GM13977 (cell line): Measurements from ENCODE around the gene CCDC51.

Experiments
- DNase-seq: peaks from one replicate; pipeline ENCODE4 v3.0.0; 2012; ENCODE audit warnings: low spot score
- in situ Hi-C: fragments of 300-500 bp; cut with MboI; formaldehyde crosslinking; loops from one replicate; pipeline ENCODE4 v1.12.0; 2022; ENCODE audit warnings: low sequenced_read_pairs, low pct_unique_long_range_greater_than_20kb, mixed read lengths, inconsistent platforms; ENCODE audit not compliant: unreplicated experiment
- TF ChIP-seq, protein P1 (sequence below): IDR thresholded peaks from 2 replicates; pipeline ENCODE4 v1.5.1; 2012; ENCODE audit warnings: mild to moderate bottlenecking, control low read depth; ENCODE audit not compliant: insufficient read depth; ENCODE audit errors: extremely low read depth, missing control alignments

The CCDC51 gene

GRCh38 chr3:48469046-48469915 lies 29.4 kb upstream of the CCDC51 start:
- in situ Hi-C loops: no loop called here

DNA sequence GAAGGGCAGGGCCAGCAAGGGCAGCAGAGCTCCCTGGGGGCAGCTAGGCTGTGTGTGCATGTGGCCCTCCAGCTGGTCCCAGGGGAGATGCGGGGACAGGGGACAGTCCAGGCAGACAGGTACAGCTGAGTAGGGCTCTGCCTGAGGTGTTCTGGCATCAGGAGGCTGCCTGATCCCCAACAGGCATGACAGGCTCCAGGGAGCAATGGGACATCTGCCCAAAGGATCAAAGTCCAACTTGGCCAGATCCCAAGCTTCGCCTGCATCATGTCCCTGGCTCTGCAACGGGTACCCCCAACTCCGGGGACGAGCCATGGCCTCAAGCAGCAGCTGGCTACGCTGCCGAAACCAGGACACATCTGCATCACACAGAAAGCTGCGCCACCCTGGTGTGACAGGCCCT lies 28.4 kb upstream of the CCDC51 start:
- DNase-seq: no peak
- TF ChIP-seq, protein P1, sequence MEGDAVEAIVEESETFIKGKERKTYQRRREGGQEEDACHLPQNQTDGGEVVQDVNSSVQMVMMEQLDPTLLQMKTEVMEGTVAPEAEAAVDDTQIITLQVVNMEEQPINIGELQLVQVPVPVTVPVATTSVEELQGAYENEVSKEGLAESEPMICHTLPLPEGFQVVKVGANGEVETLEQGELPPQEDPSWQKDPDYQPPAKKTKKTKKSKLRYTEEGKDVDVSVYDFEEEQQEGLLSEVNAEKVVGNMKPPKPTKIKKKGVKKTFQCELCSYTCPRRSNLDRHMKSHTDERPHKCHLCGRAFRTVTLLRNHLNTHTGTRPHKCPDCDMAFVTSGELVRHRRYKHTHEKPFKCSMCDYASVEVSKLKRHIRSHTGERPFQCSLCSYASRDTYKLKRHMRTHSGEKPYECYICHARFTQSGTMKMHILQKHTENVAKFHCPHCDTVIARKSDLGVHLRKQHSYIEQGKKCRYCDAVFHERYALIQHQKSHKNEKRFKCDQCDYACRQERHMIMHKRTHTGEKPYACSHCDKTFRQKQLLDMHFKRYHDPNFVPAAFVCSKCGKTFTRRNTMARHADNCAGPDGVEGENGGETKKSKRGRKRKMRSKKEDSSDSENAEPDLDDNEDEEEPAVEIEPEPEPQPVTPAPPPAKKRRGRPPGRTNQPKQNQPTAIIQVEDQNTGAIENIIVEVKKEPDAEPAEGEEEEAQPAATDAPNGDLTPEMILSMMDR: no peak
- in situ Hi-C loops: no loop called here

More at GRCh38 chr3:48469046-48469915, 29.4 kb upstream of the CCDC51 start:
- TF ChIP-seq, protein P1: no peak
- DNase-seq: no peak

GRCh38 chr3:48467473-48468267 lies 27.8 kb upstream of the CCDC51 start:
- in situ Hi-C loops: no loop called here
- TF ChIP-seq, protein P1: no peak
- DNase-seq: no peak

- in situ Hi-C loops: no loop called here
- TF ChIP-seq, protein P1: no peak
- DNase-seq: no peak
Measured at GRCh38 chr3:48467110-48467454, 27.2 kb upstream of the CCDC51 start.

DNA sequence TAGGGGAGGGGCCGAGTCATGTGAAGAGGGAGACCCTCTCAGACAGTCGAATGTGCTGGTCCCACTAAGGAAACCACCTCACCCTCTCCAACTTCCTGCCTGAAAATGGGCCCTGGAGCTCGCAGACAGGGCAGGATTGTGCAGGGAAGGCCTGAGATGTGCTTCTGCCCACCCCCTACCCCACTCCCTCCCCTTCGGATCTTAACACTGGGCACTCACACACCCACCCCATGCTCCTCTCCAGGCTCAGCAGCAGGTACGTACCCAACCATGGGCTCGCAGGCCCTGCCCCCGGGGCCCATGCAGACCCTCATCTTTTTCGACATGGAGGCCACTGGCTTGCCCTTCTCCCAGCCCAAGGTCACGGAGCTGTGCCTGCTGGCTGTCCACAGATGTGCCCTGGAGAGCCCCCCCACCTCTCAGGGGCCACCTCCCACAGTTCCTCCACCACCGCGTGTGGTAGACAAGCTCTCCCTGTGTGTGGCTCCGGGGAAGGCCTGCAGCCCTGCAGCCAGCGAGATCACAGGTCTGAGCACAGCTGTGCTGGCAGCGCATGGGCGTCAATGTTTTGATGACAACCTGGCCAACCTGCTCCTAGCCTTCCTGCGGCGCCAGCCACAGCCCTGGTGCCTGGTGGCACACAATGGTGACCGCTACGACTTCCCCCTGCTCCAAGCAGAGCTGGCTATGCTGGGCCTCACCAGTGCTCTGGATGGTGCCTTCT lies 26.6 kb upstream of the CCDC51 start:
- DNase-seq: no peak
- in situ Hi-C loops: no loop called here
- TF ChIP-seq, protein P1: no peak

DNA sequence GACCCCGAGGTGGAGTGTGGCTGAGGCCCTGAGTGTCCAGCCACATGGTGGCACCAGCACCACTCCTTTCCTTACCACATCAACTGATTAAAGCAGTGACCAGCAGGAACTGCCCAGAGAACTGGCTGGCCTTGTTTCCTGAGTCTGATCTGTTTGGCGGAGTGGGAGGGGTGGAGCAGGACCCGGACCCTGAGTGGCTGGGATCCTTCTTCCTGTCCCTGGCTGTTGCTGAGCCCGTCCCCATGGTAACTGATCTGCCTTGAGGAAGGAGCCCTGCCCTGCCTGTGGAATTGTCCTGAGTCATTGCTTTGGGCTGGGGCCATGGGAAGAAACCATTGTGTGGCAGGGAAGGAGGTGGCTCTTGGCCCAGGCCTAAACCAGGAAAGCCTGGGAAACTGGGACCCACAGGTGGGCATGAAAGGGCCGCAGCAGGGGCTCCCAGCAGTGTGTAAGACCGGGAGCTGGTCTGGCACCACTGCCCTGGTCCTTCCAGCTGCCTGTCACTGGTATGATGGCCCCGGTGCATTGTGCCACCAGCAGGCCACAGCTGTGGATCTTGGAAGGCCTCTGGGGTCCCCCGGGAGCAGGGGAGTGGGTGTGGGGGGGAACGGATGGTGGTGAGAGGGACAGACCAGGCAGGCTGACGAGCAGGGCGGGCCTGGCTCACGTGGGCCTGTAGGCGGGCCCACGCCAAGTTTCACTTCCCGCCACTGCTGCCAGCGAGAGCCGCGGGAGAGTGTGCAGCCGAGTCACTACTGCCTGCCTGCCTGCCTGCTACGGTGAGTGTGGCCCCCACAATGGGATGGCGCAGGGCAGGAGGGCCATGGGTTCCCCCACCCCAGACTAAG lies 25.8 kb upstream of the CCDC51 start:
- DNase-seq: peak; percentile 89
- TF ChIP-seq, protein P1: peak; percentile 71
- in situ Hi-C loops: no loop called here
